Activated CD4-positive, alpha-beta memory T cell treated with anti-CD3 and anti-CD28 coated beads, Interleukin-2, amount 10 ng/mL, durations not matched to agents 7 days and 5 days (primary cell): ENCODE measurements around the gene AMDHD1. TPM values are rescaled to one million over a fixed set of nuclear protein-coding genes. Genes with fewer than 3 reads are reported as not detected.

ENCODE experiments used
- CTCF ChIA-PET: fragments of 350-600 bp; sonication (Branson Sonifier 250); formaldehyde crosslinking; loops from one replicate; lab custom pipeline; 2021; ENCODE audit warnings: antibody characterized with exemption, inconsistent platforms; lab: Charles Lee
- POLR2A ChIA-PET: fragments of 350-600 bp; sonication (Branson Sonifier 250); formaldehyde crosslinking; loops from one replicate; lab custom pipeline; 2021; ENCODE audit warnings: antibody characterized with exemption; lab: Charles Lee
- DNase-seq: peaks from one replicate; pipeline ENCODE4 v3.0.0-alpha.2; 2020
- H3K27ac Mint-ChIP-seq: one replicate; pipeline ENCODE4 v1.8.0; 2021; ENCODE audit warnings: mild to moderate bottlenecking, mixed read lengths
- H3K27me3 Mint-ChIP-seq: one replicate; pipeline ENCODE4 v1.8.0; 2021; ENCODE audit warnings: mixed read lengths
- H3K36me3 Mint-ChIP-seq: one replicate; pipeline ENCODE4 v1.8.0; 2021; ENCODE audit warnings: low read depth, mixed read lengths
- H3K4me1 Mint-ChIP-seq: one replicate; pipeline ENCODE4 v1.8.0; 2021; ENCODE audit warnings: mixed read lengths
- H3K4me3 Mint-ChIP-seq: one replicate; pipeline ENCODE4 v1.8.0; 2021; ENCODE audit warnings: mild to moderate bottlenecking, mixed read lengths
- H3K9me3 Mint-ChIP-seq: one replicate; pipeline ENCODE4 v1.8.0; 2021; ENCODE audit warnings: mixed read lengths
- total RNA-seq, 2 experiments: library from RNA; stranded (reverse); gene quantifications; one replicate each; pipeline ENCODE4 v1.2.3, GENCODE V29; 2021

AMDHD1 gene
- total RNA-seq, 2 experiments from 2014 or later: 0.40 to 0.93 TPM

GRCh38 chr12:96000858-96001257, 57.7 kb downstream of the AMDHD1 start:
- DNase-seq: no peak
- Mint-ChIP-seq H3K4me1 (peaks cover 15% of the 10 kb centered on the region), H3K36me3 (peaks cover 18% of the 10 kb centered on the region), H3K27me3 (no peaks in the 10 kb centered on the region), H3K9me3 (no peaks in the 10 kb centered on the region), H3K4me3 (no peak overlapping the region), H3K27ac (no peak overlapping the region)
- CTCF ChIA-PET: interaction anchor here (1.0 to 4.5 kb wide), 3 partner anchors 46 to 214 kb away, joined by 3 to 74 read pairs (median 21); no protein-coding TSS in a partner anchor
- POLR2A ChIA-PET: no interaction called here

DNA sequence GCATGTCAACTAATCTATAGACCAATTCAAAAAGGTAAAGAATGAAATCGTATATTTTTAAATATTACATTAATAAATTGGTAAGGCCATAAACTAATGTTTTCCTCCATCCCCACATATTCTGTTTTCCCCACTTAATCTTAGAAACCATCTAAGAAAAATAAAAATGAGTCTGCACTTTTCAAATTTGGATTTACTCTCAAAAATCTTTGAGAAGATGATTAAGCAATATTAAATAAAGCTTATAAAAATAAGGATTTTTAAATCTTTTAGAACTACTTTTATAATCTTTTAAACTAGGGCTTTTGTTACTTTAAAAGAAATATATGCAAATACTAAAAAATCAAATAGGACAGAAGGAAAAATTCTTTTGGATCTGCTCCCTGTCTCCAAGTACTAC, 63.6 kb downstream of the AMDHD1 start:
- DNase-seq: no peak
- Mint-ChIP-seq H3K27ac (no peak overlapping the region), H3K27me3 (no peaks in the 10 kb centered on the region), H3K4me1 (no peaks in the 10 kb centered on the region), H3K36me3 (peaks cover 33% of the 10 kb centered on the region), H3K9me3 (no peaks in the 10 kb centered on the region), H3K4me3 (no peak overlapping the region)
- CTCF ChIA-PET: interaction anchor here (1.1 kb wide), 1 partner anchor 8 kb away, joined by 3 read pairs; no protein-coding TSS in a partner anchor
- POLR2A ChIA-PET: no interaction called here

GRCh38 chr12:96007729-96008128, 64.6 kb downstream of the AMDHD1 start:
- Mint-ChIP-seq H3K4me1 (no peaks in the 10 kb centered on the region), H3K4me3 (no peak overlapping the region), H3K36me3 (peaks cover 39% of the 10 kb centered on the region), H3K27me3 (no peaks in the 10 kb centered on the region), H3K27ac (no peak overlapping the region), H3K9me3 (no peaks in the 10 kb centered on the region)
- CTCF ChIA-PET: interaction anchor here (0.7 to 1.1 kb wide), 3 partner anchors 9 to 24 kb away, joined by 3 to 5 read pairs (median 5); no protein-coding TSS in a partner anchor
- no peak for DNase-seq
- POLR2A ChIA-PET: no interaction called here

GRCh38 chr12:96014943-96015599, 71.9 kb downstream of the AMDHD1 start:
- Mint-ChIP-seq H3K4me3 (no peak overlapping the region), H3K4me1 (no peaks in the 10 kb centered on the region)
- POLR2A ChIA-PET: no interaction called here

GRCh38 chr12:96015672-96016071, 72.5 kb downstream of the AMDHD1 start:
- H3K27ac Mint-ChIP-seq: no peak overlapping the region
- peaks cover 48% of the 10 kb centered on the region for H3K36me3 Mint-ChIP-seq
- H3K27me3 Mint-ChIP-seq: no peaks in the 10 kb centered on the region
- no peak overlapping the region for H3K4me3 Mint-ChIP-seq
- no peaks in the 10 kb centered on the region for H3K4me1 Mint-ChIP-seq
- no peaks in the 10 kb centered on the region for H3K9me3 Mint-ChIP-seq
- ChIA-PET CTCF (no interaction called here), POLR2A (no interaction called here)
- no peak for DNase-seq

More at GRCh38 chr12:96014943-96015599, 71.9 kb downstream of the AMDHD1 start:
- CTCF ChIA-PET: interaction anchor here (0.7 to 1.1 kb wide), 2 partner anchors 16 to 17 kb away, joined by 3 to 6 read pairs; no protein-coding TSS in a partner anchor
- Mint-ChIP-seq H3K27me3 (no peaks in the 10 kb centered on the region), H3K9me3 (no peaks in the 10 kb centered on the region), H3K36me3 (peaks cover 50% of the 10 kb centered on the region), H3K27ac (no peak overlapping the region)
- no peak for DNase-seq

Other genes with a start within 250 kb of the AMDHD1 start
- under 1 TPM; 0.25 to 0.63 TPM for gene NTN4, start 152.6 kb upstream of the AMDHD1 start, total RNA-seq
- gene SNRPF, start 84.4 kb upstream of the AMDHD1 start, total RNA-seq: 10 to 100 TPM; 32.0 to 33.1 TPM
- gene CCDC38, start 717 bp upstream of the AMDHD1 start, total RNA-seq: not detected
- gene HAL, start 53.0 kb downstream of the AMDHD1 start, total RNA-seq: under 1 TPM; 0.18 to 0.23 TPM
- gene LTA4H, start 92.3 kb downstream of the AMDHD1 start, total RNA-seq: 10 to 100 TPM; 50.7 to 52.1 TPM